GM21723 (cell line): ENCODE data around the gene AGAP1.
"Not testable (repeated sequence)": the region's sequence is repeated elsewhere in the genome, so short reads cannot be mapped to it uniquely, and the experiment has no call there.

Experiments used
- ATAC-seq: cut with Tn5 transposase; IDR thresholded peaks from one replicate; pipeline ENCODE4 v1.9.1; 2021; ENCODE audit warnings: mild to moderate bottlenecking, moderate library complexity; ENCODE audit not compliant: unreplicated experiment

AGAP1 gene

GRCh38 chr2:235749771-235750160, 255.9 kb downstream of the AGAP1 start:
- ATAC-seq: no peak

- no peak for ATAC-seq
These were observed 259.0 kb downstream of the AGAP1 start for GRCh38 chr2:235752846-235753245.

GRCh38 chr2:235754357-235755207, 260.7 kb downstream of the AGAP1 start:
- ATAC-seq: no peak

DNA sequence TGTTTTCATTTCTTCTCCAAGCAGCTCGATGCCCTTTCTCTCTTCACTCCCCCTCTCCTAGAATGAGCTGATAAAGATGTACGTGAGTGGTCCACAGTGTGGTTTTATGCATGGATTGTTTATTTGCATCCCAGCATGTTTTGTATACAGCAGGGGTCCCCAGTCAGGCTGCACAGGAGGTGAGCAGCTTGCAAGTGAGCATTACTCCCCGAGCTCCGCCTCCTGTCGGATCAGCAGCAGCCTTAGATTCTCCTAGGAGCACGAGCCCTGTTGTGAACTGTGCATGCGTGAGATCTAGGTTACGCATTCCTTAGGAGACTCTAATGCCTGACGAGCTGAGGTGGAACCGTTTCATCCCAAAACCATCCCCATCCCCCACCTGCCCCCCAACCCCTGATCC, 262.6 kb downstream of the AGAP1 start:
- no peak for ATAC-seq

- ATAC-seq: no peak
These were observed 263.4 kb downstream of the AGAP1 start for GRCh38 chr2:235757212-235757611.

- ATAC-seq: no peak
These were observed 263.8 kb downstream of the AGAP1 start for GRCh38 chr2:235757640-235758039.

DNA sequence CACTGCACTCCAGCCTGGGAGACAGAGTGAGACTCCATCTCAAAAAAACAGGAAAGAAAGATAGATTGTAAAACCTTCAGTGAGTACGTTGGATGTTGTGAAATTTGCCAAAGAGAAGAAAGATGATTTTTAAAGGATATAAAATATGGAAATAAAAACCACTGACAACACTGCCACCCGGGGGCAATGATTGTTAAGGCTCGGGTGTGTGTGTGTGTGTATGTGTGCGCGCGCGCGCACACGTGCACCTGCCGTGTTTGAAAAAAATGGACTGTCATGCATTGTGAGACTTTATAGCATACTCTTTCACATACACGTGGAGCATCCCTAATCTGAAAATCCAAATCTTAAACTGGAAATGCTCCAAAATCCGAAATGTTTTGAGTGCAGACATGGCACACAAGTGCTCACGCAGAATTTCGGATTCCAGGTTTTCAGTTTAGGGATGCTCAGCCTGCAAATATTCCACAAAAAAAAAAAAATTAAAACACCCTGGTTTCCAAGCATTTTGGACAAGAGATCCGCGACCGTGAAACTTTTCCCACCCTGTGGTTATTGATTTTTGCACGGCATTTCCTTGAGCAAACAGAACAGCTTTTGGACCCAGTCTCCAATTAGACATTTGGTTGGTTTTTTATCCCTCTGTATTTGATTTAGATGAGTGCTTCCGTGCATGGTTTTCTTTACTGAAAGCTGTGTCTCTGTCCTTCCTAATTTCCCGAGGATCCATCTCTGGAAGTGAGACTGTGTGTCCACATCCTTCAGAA, 269.2 kb downstream of the AGAP1 start:
- ATAC-seq: no peak

DNA sequence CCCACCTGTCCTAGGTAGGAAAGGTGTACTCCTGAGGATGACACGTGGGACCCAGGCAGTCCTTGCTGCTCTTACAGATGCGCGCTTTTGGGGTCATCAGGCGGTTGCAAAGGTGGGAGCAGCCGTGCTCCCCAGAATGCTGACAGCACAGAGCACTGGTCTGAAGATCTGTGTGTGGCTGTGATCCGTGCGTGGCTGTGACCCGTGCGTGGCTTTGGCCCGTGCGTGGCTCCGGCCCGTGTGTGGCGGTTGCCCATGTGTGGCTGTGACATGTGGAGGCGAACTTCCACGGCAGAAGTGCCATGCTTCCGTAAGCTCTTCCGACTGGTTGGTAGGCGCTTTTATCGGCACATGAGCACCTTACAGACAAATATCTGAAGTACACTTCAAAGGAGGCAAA, 270.0 kb downstream of the AGAP1 start:
- ATAC-seq: no peak

- not testable (repeated sequence) for ATAC-seq
These were observed 270.6 kb downstream of the AGAP1 start for GRCh38 chr2:235764478-235764877.

DNA sequence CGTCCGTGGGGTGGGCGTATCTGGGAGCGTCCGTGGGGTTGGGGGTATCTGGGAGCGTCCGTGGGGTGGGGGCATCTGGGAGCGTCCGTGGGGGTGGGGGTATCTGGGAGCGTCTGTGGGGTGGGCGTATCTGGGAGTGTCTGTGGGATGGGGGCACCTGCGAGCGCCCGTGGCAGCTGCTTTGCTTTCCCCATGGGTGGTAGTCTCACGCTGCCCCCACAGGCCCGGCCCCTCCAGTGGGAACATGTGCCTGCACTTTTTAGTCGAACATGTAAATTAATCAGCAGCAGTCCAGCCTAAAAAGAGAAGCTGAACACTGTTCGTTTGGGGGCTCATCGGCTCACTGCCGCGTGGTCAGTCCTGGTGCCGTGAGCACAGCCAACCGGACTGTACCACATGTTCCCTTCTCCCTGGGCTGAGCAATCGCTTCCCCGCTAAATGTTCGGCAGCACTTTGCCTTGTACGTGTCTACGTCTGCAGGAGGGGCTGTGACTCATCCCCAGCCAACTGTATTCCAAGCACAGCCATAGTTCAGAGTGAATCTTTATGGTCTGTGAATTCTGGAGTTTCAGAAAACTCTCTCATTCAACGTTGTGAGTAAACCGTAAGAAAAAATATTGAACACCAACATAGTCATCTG, 271.5 kb downstream of the AGAP1 start:
- no peak for ATAC-seq

GRCh38 chr2:235766278-235766677, 272.4 kb downstream of the AGAP1 start:
- ATAC-seq: peak; percentile 71

DNA sequence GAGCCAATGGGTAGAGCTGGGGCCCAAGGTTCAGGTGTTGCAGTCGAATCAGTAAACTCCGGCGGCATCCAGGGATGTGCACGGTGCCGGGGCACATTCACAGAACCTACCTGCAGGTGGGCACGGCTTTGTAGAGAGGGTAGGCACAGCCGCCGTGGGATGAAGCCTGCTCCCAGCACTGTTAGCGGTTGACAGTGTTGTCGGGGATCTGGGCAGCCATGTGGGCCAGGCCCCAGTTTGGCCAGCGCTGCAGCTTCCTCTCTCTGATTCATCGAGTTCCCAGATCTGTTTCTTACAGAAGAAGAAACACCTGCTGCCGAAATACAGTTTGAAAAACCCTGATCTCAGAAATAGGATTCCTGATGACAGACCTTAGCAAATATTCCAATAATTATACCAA, 274.8 kb downstream of the AGAP1 start:
- ATAC-seq: no peak

DNA sequence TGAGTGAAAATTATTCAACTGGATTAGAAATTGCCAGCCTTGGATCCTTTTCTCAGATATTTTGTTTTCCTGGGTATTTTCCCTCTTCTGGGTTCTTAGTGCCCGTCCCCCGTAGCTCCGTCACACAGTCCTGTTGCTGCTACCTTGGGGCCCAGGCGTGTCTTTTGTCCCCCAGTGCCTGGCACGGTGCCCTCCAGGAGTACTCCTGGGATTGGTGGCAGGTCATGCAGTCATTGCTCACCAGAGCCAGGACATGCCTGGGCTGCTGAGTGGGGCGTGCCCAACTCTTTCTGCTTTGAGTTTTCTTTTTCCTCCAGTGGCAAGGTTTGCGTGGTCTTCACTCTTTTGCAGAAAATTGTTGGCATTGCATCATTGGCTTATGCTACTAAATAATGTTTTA, 275.2 kb downstream of the AGAP1 start:
- no peak for ATAC-seq

DNA sequence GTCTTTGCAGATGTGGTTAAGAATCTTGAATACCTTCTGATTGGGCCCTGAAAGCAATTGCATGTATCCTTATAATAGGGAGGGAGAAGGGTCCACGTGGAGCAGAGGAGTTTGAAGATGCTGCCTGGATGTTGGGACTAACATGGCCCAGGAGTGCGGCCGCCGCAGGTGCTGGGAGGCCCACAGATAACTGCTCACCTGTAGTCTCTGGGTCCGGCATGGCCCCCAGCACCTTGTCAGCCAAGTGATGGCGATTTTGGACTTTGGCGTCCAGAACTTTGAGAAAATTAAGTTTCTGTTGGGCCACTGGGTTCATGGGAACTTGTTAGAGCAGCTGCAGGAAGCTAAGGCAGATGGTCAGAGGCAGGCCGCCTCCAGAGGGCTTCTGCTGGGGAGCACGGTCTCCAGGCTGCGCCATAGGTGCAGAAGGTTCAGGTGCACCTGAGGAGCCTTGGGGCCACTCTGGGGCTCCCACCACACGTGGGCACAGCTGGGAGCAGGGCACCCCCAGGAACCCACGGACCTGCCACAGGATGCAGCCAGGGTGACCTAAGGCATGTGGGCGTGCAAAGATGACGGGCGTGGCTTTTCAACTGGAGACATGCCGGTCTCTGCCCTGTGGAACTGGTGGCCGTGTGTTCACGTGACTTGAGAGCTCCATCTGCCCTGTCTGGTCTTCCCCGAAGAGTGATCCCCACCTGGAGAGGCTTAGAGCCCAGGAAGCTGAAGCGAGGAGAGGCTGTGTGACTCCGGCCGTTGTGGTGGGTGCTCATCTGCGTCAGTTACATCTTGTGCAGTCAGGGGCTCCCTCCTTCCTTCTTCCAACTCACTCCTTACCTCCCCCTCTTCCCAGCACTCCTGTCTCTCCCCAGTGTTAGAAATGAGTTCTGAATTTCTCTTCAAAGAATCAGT, 277.3 kb downstream of the AGAP1 start:
- no peak for ATAC-seq

GRCh38 chr2:235773188-235773928, 279.5 kb downstream of the AGAP1 start:
- ATAC-seq: no peak

GRCh38 chr2:235774153-235774870, 280.5 kb downstream of the AGAP1 start:
- no peak for ATAC-seq

DNA sequence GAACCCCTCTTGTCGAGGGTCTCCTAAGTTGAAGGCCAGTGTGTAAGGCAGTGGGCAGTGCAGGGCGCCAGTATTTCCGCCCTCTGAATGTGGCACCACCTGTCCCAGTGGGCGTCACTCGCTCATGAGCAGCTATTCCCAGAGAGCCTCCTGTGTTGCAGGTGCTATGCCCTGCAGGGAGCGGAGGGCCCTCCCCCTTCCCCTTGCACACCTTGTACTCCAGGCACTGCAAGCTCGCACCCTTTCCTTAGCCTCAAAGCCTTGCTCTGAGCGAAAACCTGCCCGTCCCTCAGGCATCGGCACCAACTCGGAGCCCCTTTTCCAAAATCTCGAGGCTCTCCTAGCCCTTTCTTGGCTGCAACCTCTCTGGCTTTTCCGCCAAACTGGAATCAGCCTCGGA, 282.7 kb downstream of the AGAP1 start:
- ATAC-seq: no peak

GRCh38 chr2:235779444-235779896, 285.6 kb downstream of the AGAP1 start:
- ATAC-seq: no peak

- no peak for ATAC-seq
These were observed 286.6 kb downstream of the AGAP1 start for GRCh38 chr2:235780401-235780800.
